H9 (cell line): ENCODE measurements around the gene VWF. TPM values are rescaled to one million over a fixed set of nuclear protein-coding genes. Genes with fewer than 3 reads are reported as not detected.

Source experiments
- DNase-seq: peaks from one replicate; pipeline ENCODE4 v3.0.0-alpha.2; 2017
- H2AFZ ChIP-seq: one replicate; pipeline ENCODE4 v1.6.1; 2013; ENCODE audit warnings: mild to moderate bottlenecking, low read length, control low read depth, moderate library complexity
- H2AK5ac ChIP-seq: 2 replicates; pipeline ENCODE4 v1.6.1; 2013; ENCODE audit warnings: low read length, control low read depth, mixed read lengths; ENCODE audit not compliant: insufficient read length
- H2BK120ac ChIP-seq: one replicate; pipeline ENCODE4 v1.6.1; 2013; ENCODE audit warnings: low read depth, mild to moderate bottlenecking, low read length, control low read depth, inconsistent platforms; ENCODE audit not compliant: poor library complexity, severe bottlenecking
- H2BK12ac ChIP-seq: 2 replicates; pipeline ENCODE4 v1.6.1; 2013; ENCODE audit warnings: low read length, control low read depth, mixed read lengths, low read depth; ENCODE audit not compliant: insufficient read length
- H2BK15ac ChIP-seq: 2 replicates; pipeline ENCODE4 v1.6.1; 2013; ENCODE audit warnings: low read depth, low read length, control low read depth
- H2BK20ac ChIP-seq: one replicate; pipeline ENCODE4 v1.6.1; 2013; ENCODE audit warnings: low read depth, mild to moderate bottlenecking, low read length, control low read depth, inconsistent platforms; ENCODE audit not compliant: poor library complexity, severe bottlenecking
- H2BK5ac ChIP-seq: 2 replicates; pipeline ENCODE4 v1.6.1; 2013; ENCODE audit warnings: low read length, control low read depth, mixed read lengths; ENCODE audit not compliant: insufficient read length
- H3K14ac ChIP-seq: 2 replicates; pipeline ENCODE4 v1.6.1; 2013; ENCODE audit warnings: low read length, control low read depth; ENCODE audit not compliant: insufficient read depth
- H3K18ac ChIP-seq: 2 replicates; pipeline ENCODE4 v1.6.1; 2013; ENCODE audit warnings: low read depth, mild to moderate bottlenecking, mixed read lengths, low read length, control low read depth; ENCODE audit not compliant: insufficient read length
- H3K23ac ChIP-seq: 2 replicates; pipeline ENCODE4 v1.6.1; 2013; ENCODE audit warnings: low read length, control low read depth, mixed read lengths, low read depth; ENCODE audit not compliant: insufficient read length
- H3K23me2 ChIP-seq: 2 replicates; pipeline ENCODE4 v1.6.1; 2013; ENCODE audit warnings: low read depth, mild to moderate bottlenecking, mixed read lengths, low read length, control low read depth; ENCODE audit not compliant: insufficient read length, poor library complexity, severe bottlenecking
- H3K27ac ChIP-seq: 2 replicates; pipeline ENCODE4 v1.5.1; 2013; ENCODE audit warnings: low read length, control low read depth, mixed read lengths, low read depth; ENCODE audit not compliant: insufficient read length
- H3K27me3 ChIP-seq: 2 replicates; pipeline ENCODE4 v1.6.1; 2013; ENCODE audit warnings: low read length, control low read depth, inconsistent platforms; ENCODE audit not compliant: insufficient read depth
- H3K4ac ChIP-seq: 2 replicates; pipeline ENCODE4 v1.6.1; 2013; ENCODE audit warnings: low read depth, mild to moderate bottlenecking, control low read depth, inconsistent platforms, low read length, moderate library complexity
- H3K4me1 ChIP-seq: 2 replicates; pipeline ENCODE4 v1.6.1; 2013; ENCODE audit warnings: low read length, control low read depth, inconsistent platforms; ENCODE audit not compliant: insufficient read depth
- H3K4me2 ChIP-seq: 2 replicates; pipeline ENCODE4 v1.6.1; 2013; ENCODE audit warnings: low read length, control low read depth, mixed read lengths; ENCODE audit not compliant: insufficient read length, insufficient read depth
- H3K56ac ChIP-seq: 2 replicates; pipeline ENCODE4 v1.6.1; 2013; ENCODE audit warnings: low read depth, mild to moderate bottlenecking, mixed read lengths, low read length, control low read depth; ENCODE audit not compliant: insufficient read length
- H3K79me1 ChIP-seq: 2 replicates; pipeline ENCODE4 v1.6.1; 2013; ENCODE audit warnings: low read depth, mild to moderate bottlenecking, moderate library complexity, low read length, control low read depth, inconsistent platforms; ENCODE audit not compliant: insufficient read depth, poor library complexity, severe bottlenecking
- H3K79me2 ChIP-seq: 2 replicates; pipeline ENCODE4 v1.6.1; 2013; ENCODE audit warnings: low read length, control low read depth, inconsistent platforms; ENCODE audit not compliant: insufficient read depth
- H3K9ac ChIP-seq: 2 replicates; pipeline ENCODE4 v1.6.1; 2013; ENCODE audit warnings: low read length, control low read depth, mixed read lengths; ENCODE audit not compliant: insufficient read length; ENCODE audit errors: extremely low read depth
- H3K9me3 ChIP-seq: one replicate; pipeline ENCODE4 v1.6.1; 2013; ENCODE audit warnings: low read depth, low read length, inconsistent platforms; ENCODE audit not compliant: control insufficient read depth
- H3T11ph ChIP-seq: one replicate; pipeline ENCODE4 v1.6.1; 2013; ENCODE audit warnings: mild to moderate bottlenecking, low read length, control low read depth, inconsistent platforms
- H4K20me1 ChIP-seq: one replicate; pipeline ENCODE4 v1.6.1; 2013; ENCODE audit not compliant: control insufficient read depth, insufficient read length, insufficient read depth
- H4K5ac ChIP-seq: 2 replicates; pipeline ENCODE4 v1.6.1; 2013; ENCODE audit warnings: low read depth, mild to moderate bottlenecking, mixed read lengths, low read length, control low read depth; ENCODE audit not compliant: insufficient read length
- H4K8ac ChIP-seq: replicated peaks from 2 replicates; pipeline ENCODE4 v1.6.1; 2013; ENCODE audit warnings: low read length, control low read depth, mixed read lengths, low read depth; ENCODE audit not compliant: insufficient read length
- H4K91ac ChIP-seq: 2 replicates; pipeline ENCODE4 v1.6.1; 2013; ENCODE audit warnings: low read depth, mild to moderate bottlenecking, moderate library complexity, mixed read lengths, low read length, control low read depth; ENCODE audit not compliant: insufficient read length
- H3K27ac Mint-ChIP-seq, 3 experiments: 2 replicates in 2 of 3; 3 replicates in 1 of 3; pipeline ENCODE4 v1.8.0; 2020 to 2021; ENCODE audit warnings: mixed read lengths in 3 of 3, mild to moderate bottlenecking in 1 of 3, moderate library complexity in 1 of 3
- H3K27me3 Mint-ChIP-seq: 2 replicates; pipeline ENCODE4 v1.8.0; 2021; ENCODE audit warnings: low read depth, mild to moderate bottlenecking, moderate library complexity, mixed read lengths
- H3K36me3 Mint-ChIP-seq, 3 experiments: 2 replicates in 2 of 3; 3 replicates in 1 of 3; pipeline ENCODE4 v1.8.0; 2020 to 2021; ENCODE audit warnings: low read depth in 3 of 3, mixed read lengths in 3 of 3; ENCODE audit not compliant: insufficient read depth in 1 of 3
- H3K4me1 Mint-ChIP-seq, 2 experiments: 2 replicates each; pipeline ENCODE4 v1.8.0; 2020; ENCODE audit warnings: mixed read lengths in 2 of 2
- H3K4me3 Mint-ChIP-seq, 2 experiments: 2 replicates in 1 of 2; 3 replicates in 1 of 2; pipeline ENCODE4 v1.8.0; 2020 to 2021; ENCODE audit warnings: mild to moderate bottlenecking in 2 of 2, mixed read lengths in 2 of 2, moderate library complexity in 1 of 2
- H3K9me3 Mint-ChIP-seq, 2 experiments: 2 replicates in 1 of 2; 3 replicates in 1 of 2; pipeline ENCODE4 v1.8.0; 2020; ENCODE audit warnings: mild to moderate bottlenecking in 2 of 2, mixed read lengths in 2 of 2, moderate library complexity in 1 of 2
- CTCF ChIP-seq: fragments of 200-600 bp; sonication (generic); conservative IDR thresholded peaks from 3 replicates; pipeline ENCODE4 v1.8.0; 2021; ENCODE audit warnings: antibody characterized with exemption, mild to moderate bottlenecking
- WGBS: extraction: QIAGEN DNeasy Blood & Tissue Kit; methylation state at CpG from one replicate; pipeline ENCODE4 v1.1.7; 2013; ENCODE audit warnings: missing lambda C conversion rate, low lambda C conversion rate, mixed read lengths; ENCODE audit not compliant: insufficient read length; ENCODE audit errors: extremely low coverage; 5-methylcytosine and 5-hydroxymethylcytosine counted together
- total RNA-seq: library from RNA; stranded (reverse); gene quantifications from 2 replicates; pipeline ENCODE4 v1.2.1, GENCODE V29; 2021

Gene VWF
- total RNA-seq, 1 experiment from 2014 or later: 0.17 TPM

- no peak overlapping the region for H3K23ac ChIP-seq
- Mint-ChIP-seq H3K36me3 (peaks cover 0 to 3% (median 0%) of the 10 kb centered on the region in 3 experiments; a peak in 2 of 7 replicates), H3K27ac (0 out of 7 replicates have a peak overlapping the region, but pooled peaks of 1 of the 3 experiments have one; percentile 7), H3K27me3 (peaks cover 4% of the 10 kb centered on the region), H3K4me1 (peaks cover 13 to 16% of the 10 kb centered on the region in 2 experiments), H3K4me3 (no peak overlapping the region), H3K9me3 (no peaks in the 10 kb centered on the region; a peak in 1 of 5 replicates)
- no peak overlapping the region for H3K18ac ChIP-seq
- H3K79me2 ChIP-seq: no peaks in the 10 kb centered on the region
- H3K27me3 ChIP-seq: no peaks in the 10 kb centered on the region
- H4K5ac ChIP-seq: no peak overlapping the region
- no peak overlapping the region for H2BK12ac ChIP-seq
- no peak overlapping the region for H3K4ac ChIP-seq
- H3K56ac ChIP-seq: no peak overlapping the region
- no peaks in the 10 kb centered on the region for H3K4me1 ChIP-seq
- no peak overlapping the region for H3K4me2 ChIP-seq
- H3K9ac ChIP-seq: no peak overlapping the region
- DNase-seq: peak; percentile 20
- no CpG with 5 or more reads among the region's 9 CpGs for WGBS
- H2BK20ac ChIP-seq: no peak overlapping the region
- H3K9me3 ChIP-seq: no peaks in the 10 kb centered on the region
- no peaks in the 10 kb centered on the region for H3K23me2 ChIP-seq
- H3K14ac ChIP-seq: no peak overlapping the region
- no peaks in the 10 kb centered on the region for H3K79me1 ChIP-seq
- no peak overlapping the region for H3K27ac ChIP-seq
- H4K91ac ChIP-seq: no peak overlapping the region
- H4K8ac ChIP-seq: no peak overlapping the region
- H2BK5ac ChIP-seq: no peak overlapping the region
- no peak overlapping the region for H2AFZ ChIP-seq
- H2AK5ac ChIP-seq: no peak overlapping the region
- H2BK120ac ChIP-seq: no peak overlapping the region
- no peak overlapping the region for H2BK15ac ChIP-seq
- H4K20me1 ChIP-seq: no peaks in the 10 kb centered on the region
- no peak for TF ChIP-seq CTCF
- no peak overlapping the region for H3T11ph ChIP-seq
Measured at GRCh38 chr12:5925646-5926045, 198.8 kb downstream of the VWF start.
